Measurements from ENCODE around the gene EFCAB12.
"Not testable (repeated sequence)": the region's sequence is repeated elsewhere in the genome, so short reads cannot be mapped to it uniquely, and the experiment has no call there.

EFCAB12 gene

DNA sequence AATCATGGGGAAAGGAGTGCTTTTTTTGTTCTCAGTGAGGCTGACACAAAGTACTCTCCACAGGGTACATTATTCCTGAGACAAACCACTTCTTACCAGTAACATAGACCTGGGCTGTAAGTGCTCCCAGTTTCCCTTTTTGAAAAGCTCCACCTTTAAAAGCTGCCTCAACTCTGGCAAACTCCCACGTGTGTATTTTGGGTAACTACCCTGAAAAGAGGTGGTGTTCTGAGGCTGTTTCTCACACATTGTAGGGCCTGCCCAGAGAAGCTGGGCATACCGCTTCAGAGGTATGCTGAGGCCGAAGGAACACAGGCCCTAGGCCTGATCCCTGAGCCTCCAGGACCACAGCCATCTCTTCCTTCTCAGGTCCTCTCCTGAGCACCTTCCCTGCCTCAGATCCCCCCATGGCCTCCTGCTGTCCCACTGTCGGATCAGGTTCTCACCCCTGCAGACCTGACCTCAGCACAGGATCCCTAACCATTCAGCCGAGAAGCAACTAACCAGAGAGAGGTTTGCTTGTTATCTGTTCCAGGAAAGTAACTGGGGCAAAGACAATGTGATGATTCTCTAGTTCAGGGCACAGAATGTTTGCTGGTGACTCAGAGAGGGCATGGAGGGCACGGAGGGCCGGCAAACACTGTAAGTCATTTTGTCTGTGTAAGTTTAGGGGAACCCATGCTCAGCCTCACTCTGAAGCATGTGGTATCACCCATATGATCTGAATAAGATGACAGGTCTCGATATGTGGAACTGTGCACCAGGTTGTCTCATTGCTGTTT lies 36.1 kb downstream of the EFCAB12 start:
- DNase-seq (ENCODE audit: low spot score): not testable (repeated sequence)

DNA sequence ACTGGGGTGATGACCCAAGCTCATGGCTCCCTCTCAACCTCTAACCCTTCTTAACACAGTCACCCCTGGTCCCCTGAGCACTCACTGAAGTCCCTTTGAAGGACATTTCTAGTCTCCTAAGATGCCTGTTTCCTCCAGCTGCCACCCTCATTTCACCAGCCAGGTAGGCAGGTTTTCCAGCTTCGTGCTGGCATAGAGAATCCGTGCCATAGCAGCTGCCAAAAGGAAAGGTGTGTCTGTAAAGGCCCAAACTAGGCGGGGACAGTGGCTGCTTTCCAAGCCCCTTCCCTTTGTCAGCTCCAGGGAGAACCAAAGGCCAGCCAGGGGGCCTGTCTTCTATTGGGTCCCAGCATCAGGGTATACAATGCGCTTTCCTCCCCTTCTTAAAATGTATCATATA lies 36.9 kb downstream of the EFCAB12 start:
- not testable (repeated sequence) for DNase-seq (ENCODE audit: low spot score)

DNA sequence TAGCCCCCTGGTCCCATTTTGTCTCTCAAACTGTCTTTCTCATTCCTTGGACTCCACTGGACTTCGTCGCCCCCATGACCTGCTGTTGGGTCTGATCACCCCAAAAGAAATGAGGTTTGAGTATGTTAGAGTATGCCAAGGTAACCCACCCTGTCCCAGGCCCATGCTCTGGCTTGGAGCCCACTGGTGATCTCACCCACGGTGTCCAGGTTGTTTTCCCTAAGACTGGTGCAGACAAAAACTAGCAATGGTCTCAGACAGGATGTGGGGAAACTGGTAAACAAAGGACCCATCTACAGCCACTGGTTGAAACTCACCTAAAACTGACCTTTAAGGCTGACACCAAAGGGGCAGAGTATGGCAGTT lies 38.9 kb downstream of the EFCAB12 start:
- no peak for DNase-seq (ENCODE audit: low spot score)

DNA sequence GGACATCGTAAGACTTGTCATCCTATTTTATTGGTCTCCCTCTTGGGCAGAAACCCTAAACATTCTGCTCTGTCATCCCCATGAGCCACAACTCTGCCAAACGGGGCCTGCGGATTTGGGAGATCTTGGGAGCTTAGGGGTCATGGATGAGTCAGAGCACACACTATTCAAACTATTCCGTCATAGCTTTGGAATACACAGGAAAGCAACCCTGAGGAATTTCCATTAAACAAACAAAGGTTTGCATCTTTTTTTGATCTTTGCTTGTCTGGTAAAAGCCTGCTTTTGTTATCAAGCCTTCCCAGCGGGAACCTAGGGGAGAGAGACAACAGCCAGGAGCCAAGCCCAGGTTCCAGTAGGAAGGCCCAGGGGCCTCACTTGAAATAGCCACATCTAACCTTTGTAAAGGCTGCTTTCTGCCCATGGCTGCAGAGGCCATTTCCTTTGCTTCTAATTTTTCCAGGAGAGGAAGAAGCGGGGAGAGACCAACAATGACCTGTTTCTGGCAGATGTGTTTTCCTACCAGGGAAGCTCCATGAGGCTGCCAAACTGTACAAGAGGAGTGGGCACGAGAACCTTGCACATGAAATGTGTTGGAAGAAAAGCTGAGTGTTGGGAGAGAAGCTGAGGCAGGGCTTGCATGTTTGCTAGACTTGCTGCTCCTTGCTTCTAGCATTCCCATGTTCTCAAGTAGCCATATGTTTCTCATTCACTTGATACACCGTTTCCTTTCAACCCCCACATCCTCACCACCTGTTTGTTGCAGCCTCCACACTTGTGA lies 39.5 kb downstream of the EFCAB12 start:
- not testable (repeated sequence) for DNase-seq (ENCODE audit: low spot score)

DNA sequence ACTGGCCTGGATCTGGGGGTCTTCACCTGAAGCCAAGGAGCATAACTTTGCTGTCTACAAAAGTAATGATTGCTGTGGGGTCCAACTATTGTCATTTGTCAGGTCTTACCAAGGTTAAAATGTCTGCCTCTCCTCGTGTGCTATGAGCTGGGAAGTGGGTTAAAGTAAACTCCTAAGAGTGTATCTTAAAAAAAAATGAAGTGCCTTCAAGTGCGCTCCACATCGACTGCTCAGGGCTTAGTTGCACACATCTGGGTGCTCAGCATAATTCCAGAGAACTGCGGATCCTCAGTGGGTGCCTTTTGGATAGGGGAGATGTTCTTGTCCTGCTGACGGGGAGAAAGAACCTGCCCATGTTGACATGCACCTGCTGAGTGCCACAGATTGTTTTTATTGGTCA lies 40.9 kb downstream of the EFCAB12 start:
- DNase-seq (ENCODE audit: low spot score): no peak

DNA sequence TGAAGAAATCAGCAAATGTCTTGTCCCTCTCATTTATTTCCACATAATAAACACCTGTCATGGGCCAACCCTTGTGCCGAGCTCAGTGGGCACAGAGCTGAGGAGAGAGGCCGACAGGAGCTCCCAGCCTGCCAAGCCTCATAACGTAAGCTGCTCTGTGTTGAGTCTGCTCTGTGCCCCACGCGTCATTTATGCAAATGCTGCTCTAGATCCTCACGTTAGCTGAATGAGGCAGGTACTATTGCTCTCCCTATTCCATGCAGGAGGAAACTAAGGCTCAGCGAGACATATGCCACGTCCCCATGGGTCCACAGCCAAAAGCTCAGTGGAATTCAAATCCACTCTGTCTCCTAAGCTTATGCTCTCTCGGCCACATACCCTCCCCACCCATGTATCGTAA lies 41.5 kb downstream of the EFCAB12 start:
- DNase-seq (ENCODE audit: low spot score): no peak

DNA sequence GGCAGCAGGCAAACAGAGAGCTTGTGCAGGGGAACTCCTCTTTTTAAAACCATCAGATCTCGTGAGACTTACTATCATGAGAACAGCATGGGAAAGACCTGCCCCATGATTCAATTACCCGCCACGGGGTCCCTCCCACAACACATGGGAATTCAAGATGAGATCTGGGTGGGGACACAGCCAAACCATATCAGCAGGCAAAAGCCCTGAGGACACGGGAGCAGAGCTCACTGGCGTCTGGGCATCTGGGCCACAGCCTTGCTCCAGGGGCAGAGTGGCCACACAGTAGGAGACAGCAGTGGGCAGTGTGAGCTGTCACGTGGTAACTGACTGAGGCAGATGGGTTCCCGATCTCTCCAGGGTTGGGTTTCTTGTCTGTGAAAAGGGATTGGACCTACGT lies 42.9 kb downstream of the EFCAB12 start:
- DNase-seq (ENCODE audit: low spot score): not testable (repeated sequence)

DNA sequence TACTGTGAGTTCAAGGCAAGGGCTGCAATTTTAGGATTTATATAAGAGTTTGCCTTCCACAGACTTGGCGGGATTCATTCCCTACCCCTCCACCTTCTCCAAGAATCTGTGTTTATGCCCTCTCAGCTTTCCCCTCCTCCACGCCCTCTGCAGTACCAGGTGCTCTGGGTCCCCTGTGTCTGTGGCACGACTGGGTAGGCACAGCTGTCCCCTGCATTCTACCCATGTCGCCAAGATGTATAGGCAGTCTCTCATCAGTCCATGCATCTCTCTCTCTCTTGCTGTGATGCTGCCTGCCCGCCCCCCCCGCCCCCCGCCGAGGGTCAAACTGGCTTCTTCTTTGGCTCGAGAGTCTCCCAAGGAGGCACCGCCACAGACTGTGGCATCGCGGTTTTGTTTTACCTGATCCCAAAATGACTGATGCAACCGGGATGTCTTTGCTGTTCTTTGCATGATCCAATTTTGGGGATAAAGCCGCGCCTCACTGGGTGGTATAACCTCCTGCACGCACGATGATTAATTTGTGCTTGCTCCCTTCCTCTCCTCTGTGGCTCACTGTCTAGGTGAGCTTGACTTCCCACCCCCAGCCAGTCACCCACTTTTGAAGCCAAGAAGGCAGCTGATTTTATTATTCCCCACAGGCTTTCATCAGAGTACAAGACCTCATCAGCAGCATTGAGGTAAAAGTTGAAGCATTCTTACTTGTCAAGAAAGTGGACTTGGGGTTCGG lies 43.7 kb downstream of the EFCAB12 start:
- no peak for DNase-seq (ENCODE audit: low spot score)

DNA sequence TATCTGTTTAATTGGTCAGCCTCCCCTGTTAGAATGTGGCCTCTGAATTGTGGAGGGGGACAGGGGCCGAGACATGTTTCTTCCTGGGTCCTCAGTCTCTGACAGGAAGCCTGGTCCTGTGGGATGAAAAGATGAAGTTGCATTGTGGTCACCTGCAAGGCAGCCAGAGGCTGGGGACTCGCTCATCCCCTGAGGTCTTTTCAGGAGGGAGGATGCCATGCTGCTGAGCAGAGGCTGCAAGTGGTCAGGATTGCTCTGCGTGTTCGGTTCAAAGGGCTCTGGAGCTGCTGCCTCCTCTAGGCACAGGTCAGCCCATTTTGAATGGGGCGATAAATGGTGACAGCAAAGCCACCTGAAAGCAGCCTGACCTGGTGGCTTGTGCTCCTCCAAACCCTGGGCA lies 44.3 kb downstream of the EFCAB12 start:
- not testable (repeated sequence) for DNase-seq (ENCODE audit: low spot score)

DNA sequence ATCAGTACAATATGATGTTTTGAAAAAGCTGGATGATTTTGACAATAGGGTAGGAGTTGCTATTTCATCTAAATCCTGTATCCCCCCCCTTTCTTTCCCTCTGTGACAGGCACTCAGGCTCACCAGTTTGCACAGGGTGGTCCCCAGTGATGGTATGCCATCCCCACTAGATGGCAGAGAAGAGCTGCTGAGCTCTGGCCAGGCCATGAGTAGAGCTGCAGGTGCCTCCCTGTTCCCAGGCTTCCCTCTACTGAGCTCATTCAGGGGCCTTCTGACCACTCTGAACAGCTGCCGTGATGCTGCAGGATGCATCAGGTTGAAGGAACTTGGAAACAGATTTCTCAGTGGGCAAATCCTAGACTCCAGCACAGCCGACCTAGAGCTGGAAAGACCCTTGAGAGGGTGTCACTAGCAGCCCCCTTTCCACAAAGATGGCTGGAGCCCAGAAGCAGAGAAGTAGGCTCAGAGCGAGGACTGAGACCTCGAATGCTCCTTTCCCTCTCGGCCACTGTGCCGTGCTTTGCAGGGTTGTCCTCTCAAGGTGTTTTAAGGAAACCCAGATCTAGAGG lies 45.1 kb downstream of the EFCAB12 start:
- DNase-seq (ENCODE audit: low spot score): peak; percentile 89

DNA sequence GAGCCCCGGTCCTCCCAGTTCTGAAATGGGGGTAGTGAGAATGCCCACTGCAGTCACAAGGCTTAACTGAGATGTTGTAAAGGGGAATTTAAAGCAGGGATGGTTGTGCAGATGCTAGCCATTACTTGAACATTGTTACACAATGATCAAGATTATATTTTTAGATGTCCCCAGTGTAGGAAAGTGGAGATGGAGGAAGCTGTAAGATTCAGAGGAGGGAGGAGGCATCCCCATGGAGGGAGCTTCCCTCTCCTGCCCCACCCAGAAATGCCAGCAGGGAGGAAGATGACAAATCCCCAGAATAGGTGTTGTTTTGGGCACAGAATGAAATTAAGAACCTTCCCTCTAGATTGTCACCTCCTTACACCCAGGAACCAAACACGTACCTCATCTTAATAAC lies 46.1 kb downstream of the EFCAB12 start:
- DNase-seq (ENCODE audit: low spot score): no peak

DNA sequence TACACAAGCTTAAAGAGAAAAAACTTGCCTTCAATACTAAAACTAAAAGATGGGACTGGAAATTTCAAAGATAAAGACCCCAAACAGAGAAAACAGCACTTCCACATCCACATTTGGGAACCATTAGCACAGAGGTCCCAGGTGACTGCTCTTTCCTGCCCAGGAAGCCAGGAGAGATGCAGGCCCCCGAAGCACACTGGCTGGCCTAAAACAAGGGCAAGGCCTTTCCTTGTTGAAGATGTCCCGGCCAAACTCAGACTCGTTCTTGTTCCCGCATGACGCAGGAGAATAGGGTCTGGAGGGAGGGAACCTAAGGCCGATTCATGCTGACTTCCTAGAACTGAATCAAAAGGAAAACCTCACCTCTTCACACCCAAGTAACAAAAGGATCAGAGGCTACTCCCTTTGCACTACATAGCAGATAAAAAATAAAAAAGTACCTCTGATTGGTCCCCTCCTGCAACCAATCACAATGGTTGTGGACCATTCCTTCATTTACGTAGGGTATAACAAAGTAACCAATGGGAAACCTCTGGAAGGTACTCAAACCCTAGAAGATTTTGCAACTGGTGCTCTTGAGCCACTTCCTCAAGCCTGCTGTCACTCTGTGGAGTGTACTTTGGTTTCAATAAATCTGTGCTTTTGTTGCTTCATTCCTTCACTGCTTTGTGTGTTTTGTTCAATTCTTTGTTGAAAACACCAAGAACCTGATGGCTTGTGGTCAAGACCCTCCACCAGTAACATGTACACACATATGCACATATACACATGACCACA lies 48.7 kb downstream of the EFCAB12 start:
- no peak for DNase-seq (ENCODE audit: low spot score)

DNA sequence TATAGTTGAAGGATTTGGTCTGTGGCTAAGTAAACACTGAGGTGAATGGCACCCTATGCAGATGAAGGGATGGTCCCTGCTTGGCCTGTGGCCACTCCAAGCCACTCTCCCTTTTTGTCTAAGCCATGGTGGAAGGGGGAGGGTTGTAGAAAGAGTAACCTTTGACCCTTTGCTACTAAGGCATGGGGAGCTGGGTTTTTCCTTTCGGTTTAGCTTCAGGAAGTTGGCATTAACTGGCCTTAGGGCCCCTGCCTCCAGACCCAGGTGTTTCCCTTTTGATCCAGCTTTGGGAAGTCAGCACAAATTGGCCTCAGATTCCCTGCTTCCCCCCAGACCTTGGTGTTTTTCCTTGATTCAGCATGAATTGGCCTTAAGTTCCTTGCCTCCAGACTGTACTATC lies 49.5 kb downstream of the EFCAB12 start:
- no peak for DNase-seq (ENCODE audit: low spot score)

DNA sequence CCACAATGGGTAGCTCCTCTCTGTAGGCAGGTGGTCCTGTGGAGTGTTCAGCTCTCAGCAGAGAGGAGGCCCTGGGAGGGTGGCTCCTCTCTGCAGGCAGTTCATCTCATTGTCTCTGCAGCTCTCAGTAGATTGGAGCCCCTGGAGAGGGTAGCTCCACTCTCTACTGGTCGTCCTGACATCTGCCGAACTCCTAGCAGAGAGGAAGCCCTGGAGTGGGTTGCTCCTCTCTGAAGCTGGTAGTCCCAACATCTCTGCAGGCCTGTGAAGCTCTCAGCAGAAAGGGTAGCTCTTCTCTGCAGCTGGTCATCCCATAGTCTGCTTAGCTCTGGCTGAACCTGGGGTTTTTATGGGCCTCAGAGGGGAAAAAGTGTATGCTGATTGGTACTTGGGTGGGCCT lies 50.8 kb downstream of the EFCAB12 start:
- DNase-seq (ENCODE audit: low spot score): no peak

DNA sequence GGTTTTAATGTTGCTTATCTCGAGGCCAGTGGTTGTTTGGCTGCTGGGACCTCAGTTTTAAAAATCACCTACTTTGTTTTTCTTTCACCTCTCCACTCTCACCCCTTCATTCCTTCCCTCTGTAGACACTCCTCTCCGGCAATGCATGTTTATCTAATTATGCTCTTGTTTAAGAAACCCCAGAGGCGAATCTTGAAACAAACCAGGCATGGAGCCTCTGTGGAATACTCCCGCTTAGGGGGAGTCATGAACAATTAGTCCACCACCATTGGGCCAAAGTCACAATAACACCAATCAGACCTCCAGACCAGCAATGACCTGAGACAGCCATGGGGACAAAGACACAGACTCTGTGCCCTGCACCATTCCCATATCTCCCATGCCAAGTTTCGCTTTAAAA lies 53.3 kb downstream of the EFCAB12 start:
- DNase-seq (ENCODE audit: low spot score): no peak

DNA sequence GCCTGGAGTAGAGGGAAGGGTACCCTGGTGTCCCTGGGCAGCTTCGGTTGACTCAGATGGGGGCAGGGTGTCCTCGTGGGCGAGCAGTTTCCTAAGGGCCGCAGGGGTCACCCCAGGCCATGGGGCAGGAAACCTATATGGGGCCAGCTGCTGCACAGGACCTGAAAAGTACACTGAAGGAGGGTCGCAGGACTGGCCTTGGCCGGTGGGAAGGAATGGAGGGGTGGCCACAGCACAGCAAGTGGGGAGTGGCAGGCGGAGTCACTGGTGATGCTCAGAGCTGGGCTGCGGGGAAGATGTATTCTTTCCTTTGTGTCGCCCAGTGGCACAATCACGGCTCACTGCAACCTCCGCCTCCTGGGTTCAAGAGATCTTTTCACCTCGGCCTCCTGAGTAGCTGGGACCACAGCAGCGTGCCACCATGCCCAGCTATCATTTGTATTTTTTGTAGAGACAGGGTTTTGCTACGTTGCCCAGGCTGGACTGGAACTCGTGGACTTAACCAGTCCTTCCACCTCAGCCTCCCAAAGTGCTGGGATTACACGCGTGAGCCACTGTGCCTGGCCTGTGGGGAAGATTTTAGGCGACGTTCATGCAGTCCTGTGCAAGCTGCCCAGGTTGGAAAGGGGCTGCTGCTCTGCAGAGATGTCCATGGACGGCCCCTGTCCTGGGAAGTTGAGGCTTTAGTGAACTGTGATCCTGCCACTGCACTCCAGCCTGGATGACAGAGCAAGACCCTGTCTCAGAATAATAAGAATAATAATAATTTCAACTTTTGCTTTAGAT lies 57.2 kb downstream of the EFCAB12 start:
- DNase-seq (ENCODE audit: low spot score): no peak

DNA sequence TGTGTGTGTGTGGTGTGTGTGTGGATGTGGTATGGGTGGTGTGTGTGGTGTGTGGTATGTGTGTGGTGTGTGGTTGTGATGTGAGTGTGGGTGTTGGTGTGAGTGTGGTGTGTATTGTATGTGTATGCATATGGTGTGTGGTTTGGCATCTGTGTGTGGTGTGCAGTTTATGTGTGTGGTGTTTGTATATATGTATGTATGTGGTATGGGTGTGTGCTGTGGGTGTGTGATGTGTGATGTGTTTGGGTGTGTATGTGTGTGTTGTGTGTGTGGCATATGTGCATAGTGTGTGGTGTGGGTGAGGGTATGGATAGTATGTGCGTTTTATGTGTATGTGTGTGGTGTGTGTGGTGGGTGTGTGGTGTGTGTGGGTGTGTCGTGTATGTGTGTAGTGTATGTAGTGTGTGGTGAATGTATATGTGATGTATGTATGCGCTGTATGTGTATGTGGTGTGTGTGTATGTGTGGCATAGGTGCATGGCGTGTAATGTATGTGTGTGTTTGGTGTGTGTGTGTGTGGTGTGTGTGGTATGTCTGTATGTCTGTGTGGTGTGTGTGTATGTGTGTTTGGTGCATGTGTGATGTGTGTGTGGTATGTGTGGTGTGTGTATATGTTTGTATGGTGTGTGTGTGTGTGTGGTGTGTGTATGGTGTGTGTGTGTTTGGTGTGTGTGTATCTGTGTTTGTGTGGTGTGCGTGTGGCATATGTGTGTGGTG lies 58.0 kb downstream of the EFCAB12 start:
- DNase-seq (ENCODE audit: low spot score): no peak

DNA sequence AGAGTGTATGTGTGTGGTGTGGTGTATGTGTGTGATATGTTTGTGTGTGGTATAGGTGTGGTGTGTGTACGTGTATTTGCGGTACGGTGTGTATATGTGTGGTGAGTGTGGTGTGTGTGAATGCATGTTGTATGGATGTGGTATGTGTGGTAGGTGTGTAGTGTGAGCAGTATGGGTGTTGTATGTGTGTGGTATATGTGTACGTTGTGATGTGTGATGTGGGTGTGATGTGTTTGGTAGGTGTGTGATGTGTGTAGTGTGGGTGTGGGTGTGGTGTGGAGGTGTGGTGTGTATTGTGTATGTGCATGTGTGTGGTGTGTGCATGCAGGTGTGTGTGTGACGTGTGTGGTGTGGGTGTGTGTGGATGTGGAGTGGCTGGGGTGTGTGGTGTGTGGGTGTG lies 58.7 kb downstream of the EFCAB12 start:
- no peak for DNase-seq (ENCODE audit: low spot score)

DNA sequence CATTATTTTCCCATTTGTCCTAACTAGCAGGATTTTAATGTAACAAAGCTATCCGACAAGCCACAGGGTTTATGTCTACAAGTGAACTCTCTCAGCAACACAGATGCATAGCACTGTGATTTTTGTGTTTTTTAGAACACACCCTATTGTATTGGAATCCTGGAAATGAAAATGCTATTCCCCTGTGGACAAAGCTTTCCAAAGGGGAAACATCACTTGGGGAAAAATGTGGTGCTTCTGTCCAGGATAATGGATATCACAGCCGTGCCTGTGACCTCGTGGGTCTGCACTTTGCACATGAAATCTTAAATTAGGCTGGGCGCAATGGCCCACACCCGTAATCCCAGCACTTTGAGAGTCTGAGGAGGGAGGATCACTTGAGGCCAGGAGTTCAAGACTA lies 60.6 kb downstream of the EFCAB12 start:
- no peak for DNase-seq (ENCODE audit: low spot score)

DNA sequence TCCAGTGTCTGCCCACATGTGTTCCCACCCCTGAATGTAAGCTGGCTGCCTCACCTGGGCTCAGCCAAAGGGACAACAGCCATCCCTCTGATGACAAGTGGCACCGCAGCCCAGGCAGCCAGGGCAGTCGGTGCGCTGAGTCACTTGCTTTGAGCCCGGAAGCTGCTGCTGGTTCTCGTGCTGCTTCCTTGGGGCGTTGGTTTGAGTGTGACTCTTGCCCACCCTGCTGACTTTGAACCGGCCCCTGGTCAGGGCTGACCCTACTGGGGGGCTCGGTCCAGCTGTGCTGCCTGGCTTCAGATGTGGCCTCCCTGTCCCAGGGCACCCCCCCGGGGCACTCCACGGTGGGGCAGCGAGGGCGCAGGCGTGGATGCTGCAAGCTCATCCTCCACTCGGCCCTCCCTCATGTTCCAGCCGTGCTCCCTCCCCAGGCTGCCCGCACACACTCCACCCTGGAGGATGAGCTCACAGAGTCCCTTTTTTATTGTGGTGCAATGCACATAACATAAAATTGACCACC lies 62.1 kb downstream of the EFCAB12 start:
- DNase-seq (ENCODE audit: low spot score): no peak
